Measurements from ENCODE around the gene ADGRA1.

DNA sequence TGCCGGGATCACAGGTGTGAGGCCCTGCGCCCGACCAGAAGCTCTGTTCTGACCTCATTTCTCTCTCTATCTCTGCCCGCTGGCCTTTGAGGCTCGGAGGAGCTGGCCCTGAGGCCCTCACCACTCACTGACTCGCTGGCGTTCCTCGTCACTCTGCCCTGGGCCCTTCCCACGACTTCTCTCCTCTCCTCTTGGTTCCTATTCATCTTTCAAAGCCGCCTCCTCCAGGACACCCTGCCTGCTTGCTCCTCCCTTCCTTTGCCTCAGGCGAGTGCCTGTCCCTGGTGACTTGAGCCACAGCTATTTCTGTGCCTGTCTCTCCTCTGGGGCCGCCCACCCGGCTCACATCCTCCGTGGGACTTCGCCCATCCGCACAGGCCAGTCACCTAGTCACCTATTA, 17.3 kb upstream of the ADGRA1 start:
- no peak for TF ChIP-seq POLR2A (IDR thresholded peaks at IDR 0.05)
- TF ChIP-seq, protein P1, sequence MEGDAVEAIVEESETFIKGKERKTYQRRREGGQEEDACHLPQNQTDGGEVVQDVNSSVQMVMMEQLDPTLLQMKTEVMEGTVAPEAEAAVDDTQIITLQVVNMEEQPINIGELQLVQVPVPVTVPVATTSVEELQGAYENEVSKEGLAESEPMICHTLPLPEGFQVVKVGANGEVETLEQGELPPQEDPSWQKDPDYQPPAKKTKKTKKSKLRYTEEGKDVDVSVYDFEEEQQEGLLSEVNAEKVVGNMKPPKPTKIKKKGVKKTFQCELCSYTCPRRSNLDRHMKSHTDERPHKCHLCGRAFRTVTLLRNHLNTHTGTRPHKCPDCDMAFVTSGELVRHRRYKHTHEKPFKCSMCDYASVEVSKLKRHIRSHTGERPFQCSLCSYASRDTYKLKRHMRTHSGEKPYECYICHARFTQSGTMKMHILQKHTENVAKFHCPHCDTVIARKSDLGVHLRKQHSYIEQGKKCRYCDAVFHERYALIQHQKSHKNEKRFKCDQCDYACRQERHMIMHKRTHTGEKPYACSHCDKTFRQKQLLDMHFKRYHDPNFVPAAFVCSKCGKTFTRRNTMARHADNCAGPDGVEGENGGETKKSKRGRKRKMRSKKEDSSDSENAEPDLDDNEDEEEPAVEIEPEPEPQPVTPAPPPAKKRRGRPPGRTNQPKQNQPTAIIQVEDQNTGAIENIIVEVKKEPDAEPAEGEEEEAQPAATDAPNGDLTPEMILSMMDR (IDR thresholded peaks at IDR 0.05) = no peak
